H7 (cell line): Measurements from ENCODE around the gene MGLL. TPM values are rescaled to one million over a fixed set of nuclear protein-coding genes. Genes with fewer than 3 reads are reported as not detected.

Experiments
- DNase-seq: peaks from one replicate; pipeline ENCODE4 v3.0.0; 2012
- H3K27me3 ChIP-seq: 2 replicates; pipeline ENCODE4 v1.6.0; 2011; ENCODE audit warnings: mild to moderate bottlenecking, low read length; ENCODE audit not compliant: control insufficient read depth, insufficient read depth
- H3K36me3 ChIP-seq: replicated peaks from 2 replicates; pipeline ENCODE4 v1.5.1; 2011; ENCODE audit warnings: low read length; ENCODE audit not compliant: control insufficient read depth, insufficient read depth
- H3K4me3 ChIP-seq: 2 replicates; pipeline ENCODE4 v1.5.1; 2011; ENCODE audit warnings: low read depth, mild to moderate bottlenecking, control low read depth, low read length, moderate library complexity; ENCODE audit not compliant: insufficient read depth
- total RNA-seq: library from RNA; depleted of rRNA; stranded (reverse); fragments of >200 nt; shearing (Covaris generic); gene quantifications from 2 replicates; pipeline ENCODE4 v1.2.3, GENCODE V29; 2014

Gene MGLL
- total RNA-seq, 1 experiment from 2014 or later: 0.31 TPM

- peaks cover 8% of the 10 kb centered on the region; the same call in 1 of the 2 replicates for H3K27me3 ChIP-seq
- no peak for DNase-seq
Measured at GRCh38 chr3:127678315-127678599, 144.1 kb downstream of the MGLL start.

DNA sequence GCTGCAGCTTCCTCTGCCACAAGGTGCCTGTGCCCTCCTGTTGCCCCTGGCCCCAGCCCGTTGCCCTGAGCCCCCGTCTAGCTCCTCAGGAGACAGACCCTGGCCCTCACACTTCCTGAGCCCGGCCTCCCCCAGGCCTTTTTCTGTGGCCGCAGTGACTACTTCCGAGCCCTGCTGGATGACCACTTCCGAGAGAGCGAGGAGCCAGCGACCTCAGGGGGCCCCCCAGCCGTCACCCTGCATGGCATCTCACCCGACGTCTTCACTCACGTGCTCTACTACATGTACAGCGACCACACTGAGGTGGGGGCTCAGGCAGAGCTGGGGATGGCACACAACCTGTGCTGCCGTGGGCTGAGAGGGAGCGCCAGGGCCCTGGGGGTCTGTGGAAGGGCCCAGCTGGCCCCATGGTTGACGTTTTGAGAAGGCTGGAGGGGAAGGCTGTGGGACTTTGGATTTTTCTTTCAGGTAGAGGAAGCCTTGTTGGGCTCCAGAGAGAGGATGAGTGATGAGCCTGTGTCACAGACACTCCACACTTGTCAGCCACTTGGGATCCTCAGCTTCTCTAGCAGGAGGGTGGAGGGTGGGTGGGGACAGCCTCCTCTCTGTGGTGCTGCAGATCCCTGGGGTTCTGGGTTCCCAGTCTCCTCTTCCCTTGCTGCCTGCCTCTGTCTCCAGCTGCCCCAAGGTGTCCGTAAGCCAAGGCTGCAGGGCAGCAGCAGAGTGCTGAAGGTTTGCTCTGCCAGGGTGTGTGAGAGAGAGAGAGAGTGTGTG lies 144.6 kb downstream of the MGLL start:
- H3K4me3 ChIP-seq: no peak overlapping the region
- no peak for DNase-seq
- peaks cover 8% of the 10 kb centered on the region; the same call in 1 of the 2 replicates for H3K27me3 ChIP-seq
- no peaks in the 10 kb centered on the region for H3K36me3 ChIP-seq

More at GRCh38 chr3:127678315-127678599, 144.1 kb downstream of the MGLL start:
- Histone ChIP-seq H3K4me3 (no peak overlapping the region), H3K36me3 (no peaks in the 10 kb centered on the region)

- Histone ChIP-seq H3K27me3 (peaks cover 11% of the 10 kb centered on the region; the same call in 1 of the 2 replicates), H3K4me3 (no peak overlapping the region), H3K36me3 (no peaks in the 10 kb centered on the region)
- no peak for DNase-seq
Measured at GRCh38 chr3:127676921-127677351, 145.4 kb downstream of the MGLL start.

GRCh38 chr3:127676456-127676855 lies 145.9 kb downstream of the MGLL start:
- DNase-seq: no peak
- Histone ChIP-seq H3K4me3 (no peak overlapping the region), H3K36me3 (no peaks in the 10 kb centered on the region), H3K27me3 (peaks cover 12% of the 10 kb centered on the region; the same call in 1 of the 2 replicates)

- H3K4me3 ChIP-seq: no peak overlapping the region
- no peak for DNase-seq
- no peaks in the 10 kb centered on the region for H3K36me3 ChIP-seq
- peaks cover 12% of the 10 kb centered on the region; the same call in 1 of the 2 replicates for H3K27me3 ChIP-seq
Measured at GRCh38 chr3:127675651-127676391, 146.5 kb downstream of the MGLL start.

DNA sequence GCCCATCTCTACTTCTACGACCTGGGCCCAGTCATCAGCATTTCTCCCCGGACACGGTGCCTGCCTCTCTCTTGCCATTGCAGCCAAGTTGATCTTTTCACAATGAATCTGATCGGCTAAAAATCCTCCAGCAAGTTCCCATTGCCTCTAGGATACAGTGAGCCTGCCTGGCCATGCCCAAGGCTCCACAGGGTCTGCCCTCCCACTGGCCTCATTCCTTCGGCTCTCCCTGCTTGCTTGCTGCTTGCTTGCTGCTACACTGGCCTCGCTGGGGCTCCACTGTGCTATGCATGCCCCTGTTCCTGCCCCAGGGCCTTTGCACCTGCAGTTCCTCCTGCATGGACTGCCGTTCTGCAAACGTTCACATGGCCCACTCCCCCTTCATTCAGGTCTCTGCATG lies 147.5 kb downstream of the MGLL start:
- no peak overlapping the region for H3K4me3 ChIP-seq
- DNase-seq: no peak
- H3K36me3 ChIP-seq: no peaks in the 10 kb centered on the region
- H3K27me3 ChIP-seq: peaks cover 12% of the 10 kb centered on the region; the same call in 1 of the 2 replicates

DNA sequence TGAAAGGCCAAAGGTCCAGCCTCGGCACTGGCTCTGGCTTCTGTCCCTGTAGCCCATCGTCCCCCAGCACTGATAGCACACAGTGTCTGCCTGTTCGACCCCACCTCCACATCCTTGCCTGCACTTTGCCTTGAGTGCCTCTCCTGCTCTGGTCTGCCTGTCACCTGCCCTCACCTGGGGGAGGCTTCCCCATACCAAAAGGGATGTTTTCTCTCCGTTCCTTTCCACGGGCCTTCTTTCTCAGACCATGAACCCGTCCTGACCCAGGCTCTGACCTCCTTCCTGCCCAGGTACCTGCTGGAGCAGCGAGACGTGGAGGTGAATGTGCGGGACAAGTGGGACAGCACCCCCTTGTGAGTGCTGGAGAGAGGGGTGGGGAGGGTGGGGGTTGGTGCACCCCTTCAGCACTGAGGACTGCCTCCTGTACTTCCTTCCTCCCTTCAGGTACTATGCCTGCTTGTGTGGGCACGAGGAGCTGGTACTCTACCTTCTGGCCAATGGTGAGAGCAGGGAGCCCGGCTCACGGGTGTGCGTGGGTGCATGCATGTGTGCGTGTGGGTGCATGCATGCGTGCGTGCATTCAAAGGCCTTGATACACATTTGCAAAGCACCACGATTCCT lies 148.1 kb downstream of the MGLL start:
- DNase-seq: no peak
- Histone ChIP-seq H3K36me3 (no peaks in the 10 kb centered on the region), H3K4me3 (peak overlapping the region; percentile 79; the same call in 1 of the 2 replicates), H3K27me3 (peaks cover 12% of the 10 kb centered on the region; the same call in 1 of the 2 replicates)

DNA sequence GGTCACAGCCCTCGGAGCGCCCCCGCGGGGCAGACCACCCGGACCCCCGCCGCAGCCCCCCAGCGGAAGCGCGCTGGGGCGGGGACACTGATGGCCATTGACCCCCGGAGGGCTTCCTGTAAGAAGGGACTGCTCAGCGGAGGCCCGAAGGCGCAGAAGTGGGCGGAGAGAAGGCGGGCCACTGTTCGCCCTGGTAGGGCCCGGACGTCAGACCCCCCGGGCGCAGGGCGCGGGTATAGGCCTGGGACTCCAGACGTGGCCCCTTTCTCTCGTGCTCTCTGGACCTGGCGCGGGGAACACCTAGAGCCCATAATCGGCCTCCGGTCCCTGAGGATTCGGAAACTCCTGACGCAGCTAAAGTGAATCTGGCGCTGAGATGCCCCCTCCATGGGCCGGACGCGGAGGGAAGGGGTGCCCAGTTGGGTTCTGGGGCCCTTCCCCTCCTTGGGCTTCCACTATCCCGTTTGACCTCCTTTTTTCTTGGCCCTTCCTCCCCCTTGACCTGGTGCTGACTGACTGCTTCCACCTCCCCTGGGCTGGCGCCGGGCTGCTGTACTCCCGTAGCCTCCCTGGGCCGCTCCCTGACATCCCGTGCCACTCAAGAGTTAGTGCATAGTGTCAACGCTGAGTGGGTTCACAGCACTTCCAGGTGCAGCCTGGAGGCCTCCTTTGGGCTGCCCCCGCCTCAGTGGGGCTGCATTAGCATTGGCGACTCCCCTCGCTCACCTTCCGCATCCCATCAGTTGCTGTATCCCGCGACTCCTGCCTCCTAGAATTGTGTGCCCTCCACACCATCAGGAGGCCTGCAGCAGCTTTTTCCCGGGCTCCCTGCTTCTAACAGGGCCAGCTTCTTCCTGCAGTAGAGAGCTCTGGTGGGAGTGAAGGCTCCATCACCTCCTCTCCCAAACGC lies 148.9 kb downstream of the MGLL start:
- peak; percentile 79 for DNase-seq
- Histone ChIP-seq H3K27me3 (peaks cover 12% of the 10 kb centered on the region; the same call in 1 of the 2 replicates), H3K36me3 (no peaks in the 10 kb centered on the region), H3K4me3 (peak overlapping the region; percentile 79)

- peak; percentile 99 for DNase-seq
- Histone ChIP-seq H3K4me3 (peak within 1 kb of the TSS; percentile 79), H3K36me3 (no peaks in the 10 kb centered on the region), H3K27me3 (peaks cover 12% of the 10 kb centered on the region; the same call in 1 of the 2 replicates)
Measured at GRCh38 chr3:127672429-127673190, 149.7 kb downstream of the MGLL start, which contains the start of gene ABTB1. Gene ABTB1 (plus strand): TSS chr3:127672952. CDS start chr3:127673026, 74 bp downstream.

DNA sequence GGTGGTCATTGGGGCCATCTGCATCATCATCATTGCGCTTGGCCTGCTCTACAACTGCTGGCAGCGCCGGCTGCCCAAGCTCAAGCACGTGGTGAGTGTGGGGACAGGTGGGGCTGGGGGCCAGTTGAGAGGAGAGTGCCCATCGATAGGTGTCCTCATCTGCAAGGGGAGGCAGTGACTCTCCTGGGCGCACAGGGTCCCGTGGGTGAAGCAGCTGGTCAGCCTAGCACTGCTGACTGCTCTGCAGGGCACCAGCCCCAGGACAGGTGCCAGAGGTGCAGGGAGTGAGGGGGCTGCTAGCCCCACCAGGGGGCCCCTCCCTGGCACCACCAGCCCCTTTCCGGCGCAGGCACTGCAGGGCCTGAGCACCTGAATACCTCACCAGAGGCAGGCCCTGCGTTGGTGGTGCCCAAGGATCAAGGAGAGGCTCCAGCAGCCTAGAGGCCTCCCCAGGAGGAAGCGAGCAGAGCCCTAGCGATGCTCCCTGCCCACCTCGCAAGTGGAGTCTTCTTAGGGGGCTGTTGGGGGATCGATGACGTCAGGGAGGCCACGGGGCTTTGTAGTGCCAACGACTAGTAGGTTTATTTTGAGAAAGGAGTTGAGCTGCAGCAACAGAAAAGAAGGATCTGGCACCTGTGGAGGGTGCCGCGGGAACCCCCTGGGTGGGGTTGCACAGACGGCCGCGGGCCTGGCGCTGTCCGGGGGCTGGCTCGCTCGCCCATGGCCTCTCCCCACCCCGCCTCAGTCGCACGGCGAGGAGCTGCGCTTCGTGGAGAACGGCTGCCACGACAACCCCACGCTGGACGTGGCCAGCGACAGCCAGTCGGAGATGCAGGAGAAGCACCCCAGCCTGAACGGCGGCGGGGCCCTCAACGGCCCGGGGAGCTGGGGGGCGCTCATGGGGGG lies 150.5 kb downstream of the MGLL start:
- Histone ChIP-seq H3K4me3 (peak overlapping the region; percentile 64), H3K27me3 (peaks cover 12% of the 10 kb centered on the region; the same call in 1 of the 2 replicates), H3K36me3 (no peaks in the 10 kb centered on the region)
- DNase-seq: peak; percentile 79

DNA sequence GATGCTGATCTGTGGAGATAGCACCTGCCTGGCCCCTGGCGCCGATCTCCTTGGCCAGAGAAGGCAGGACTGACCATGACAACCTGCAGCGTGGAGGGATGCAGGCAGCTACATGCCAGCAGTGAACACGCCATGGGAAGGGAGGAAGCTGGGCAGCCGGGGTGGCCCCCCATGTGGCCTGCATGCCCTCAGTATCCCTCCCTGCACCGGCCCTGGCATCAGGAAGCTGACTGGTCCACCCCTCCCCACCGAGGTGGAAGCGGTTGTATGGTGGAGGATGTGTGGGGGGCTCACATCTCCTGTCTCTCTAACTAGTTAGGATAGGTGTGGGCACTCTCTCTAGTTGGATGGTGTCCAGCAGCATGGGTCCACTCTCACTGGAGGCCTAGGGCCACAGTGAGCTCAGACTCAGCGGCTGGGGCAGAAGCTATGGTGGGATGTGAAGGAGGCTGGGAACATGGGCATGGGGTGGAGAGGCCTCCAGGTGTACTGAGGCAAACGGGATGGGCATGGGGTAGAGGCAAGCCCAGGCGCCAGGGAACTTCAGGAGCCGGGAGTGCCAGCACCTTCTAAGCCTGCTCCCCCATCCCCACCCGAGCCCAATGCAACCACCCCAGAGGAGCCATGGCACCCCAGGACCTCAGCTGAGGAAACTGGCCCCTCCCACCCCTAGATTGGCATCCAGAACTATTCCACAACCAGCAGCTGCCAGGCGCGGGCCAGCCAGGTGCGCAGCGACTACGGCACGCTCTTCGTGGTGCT lies 151.4 kb downstream of the MGLL start:
- H3K27me3 ChIP-seq: peaks cover 12% of the 10 kb centered on the region; the same call in 1 of the 2 replicates
- DNase-seq: no peak
- H3K36me3 ChIP-seq: no peaks in the 10 kb centered on the region
- no peak overlapping the region for H3K4me3 ChIP-seq

DNA sequence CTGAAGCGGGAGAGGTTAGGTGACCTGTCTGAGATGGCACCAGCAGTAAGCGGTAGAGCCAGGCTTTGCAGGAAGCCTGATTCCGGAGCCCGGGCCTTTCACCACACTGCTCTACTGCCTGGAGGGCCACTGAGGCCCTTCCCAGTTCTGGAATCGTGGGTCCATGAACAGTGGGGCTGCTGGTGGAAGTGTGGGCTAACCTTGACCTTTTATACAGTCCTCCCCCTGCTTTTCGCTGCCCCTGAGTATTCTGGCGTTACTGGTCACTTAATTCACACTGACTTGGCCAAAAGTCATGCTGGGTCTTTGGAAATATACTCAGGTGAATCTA lies 152.1 kb downstream of the MGLL start:
- H3K27me3 ChIP-seq: peaks cover 12% of the 10 kb centered on the region; the same call in 1 of the 2 replicates
- no peak overlapping the region for H3K4me3 ChIP-seq
- DNase-seq: no peak
- peaks cover 2% of the 10 kb centered on the region for H3K36me3 ChIP-seq
